ENCODE data around the gene KLHL29.

GRCh38 chr2:23721454-23721826 is 336.5 kb downstream of the KLHL29 start:
- no peak for TF ChIP-seq ESRRA (CRISPR knock-in tag; IDR thresholded peaks at IDR 0.05; ENCODE audit: low read depth)
- TF ChIP-seq ZNF512 (CRISPR knock-in tag; IDR thresholded peaks at IDR 0.05), result no peak
- no peak for TF ChIP-seq MIER2 (CRISPR knock-in tag; IDR thresholded peaks at IDR 0.05)

All from HepG2 (cell line).